ENCODE data around the gene GRM1. TPM values are rescaled to one million over a fixed set of nuclear protein-coding genes. Genes with fewer than 3 reads are reported as not detected.
A peak's percentile ranks its signal among the peaks of the same experiment; 100 is the strongest.

GRM1 gene
- total RNA-seq, 1 donor from 2014 or later: 0.41 TPM

GRCh38 chr6:146027586-146028251 lies 1.1 kb upstream of the GRM1 start:
- Mint-ChIP-seq H3K27ac (no peak overlapping the region), H3K9me3 (ENCODE audit: low read depth) (no peaks in the 10 kb centered on the region), H3K4me3 (ENCODE audit: low read depth) (peak overlapping the region; percentile 59), H3K27me3 (peaks cover 53% of the 10 kb centered on the region), H3K4me1 (ENCODE audit: low read depth) (peaks cover 6% of the 10 kb centered on the region), H3K36me3 (ENCODE audit: insufficient read depth) (no peaks in the 10 kb centered on the region)
- TF ChIP-seq, protein P1, sequence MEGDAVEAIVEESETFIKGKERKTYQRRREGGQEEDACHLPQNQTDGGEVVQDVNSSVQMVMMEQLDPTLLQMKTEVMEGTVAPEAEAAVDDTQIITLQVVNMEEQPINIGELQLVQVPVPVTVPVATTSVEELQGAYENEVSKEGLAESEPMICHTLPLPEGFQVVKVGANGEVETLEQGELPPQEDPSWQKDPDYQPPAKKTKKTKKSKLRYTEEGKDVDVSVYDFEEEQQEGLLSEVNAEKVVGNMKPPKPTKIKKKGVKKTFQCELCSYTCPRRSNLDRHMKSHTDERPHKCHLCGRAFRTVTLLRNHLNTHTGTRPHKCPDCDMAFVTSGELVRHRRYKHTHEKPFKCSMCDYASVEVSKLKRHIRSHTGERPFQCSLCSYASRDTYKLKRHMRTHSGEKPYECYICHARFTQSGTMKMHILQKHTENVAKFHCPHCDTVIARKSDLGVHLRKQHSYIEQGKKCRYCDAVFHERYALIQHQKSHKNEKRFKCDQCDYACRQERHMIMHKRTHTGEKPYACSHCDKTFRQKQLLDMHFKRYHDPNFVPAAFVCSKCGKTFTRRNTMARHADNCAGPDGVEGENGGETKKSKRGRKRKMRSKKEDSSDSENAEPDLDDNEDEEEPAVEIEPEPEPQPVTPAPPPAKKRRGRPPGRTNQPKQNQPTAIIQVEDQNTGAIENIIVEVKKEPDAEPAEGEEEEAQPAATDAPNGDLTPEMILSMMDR (IDR thresholded peaks at IDR 0.05; ENCODE audit: unreplicated experiment): peak; percentile 28
- no peak for DNase-seq (ENCODE audit: low spot score, unreplicated experiment)

- peaks cover 53% of the 10 kb centered on the region for H3K27me3 Mint-ChIP-seq
Observed at GRCh38 chr6:146028252-146028795, 538 bp upstream of the GRM1 start.

DNA sequence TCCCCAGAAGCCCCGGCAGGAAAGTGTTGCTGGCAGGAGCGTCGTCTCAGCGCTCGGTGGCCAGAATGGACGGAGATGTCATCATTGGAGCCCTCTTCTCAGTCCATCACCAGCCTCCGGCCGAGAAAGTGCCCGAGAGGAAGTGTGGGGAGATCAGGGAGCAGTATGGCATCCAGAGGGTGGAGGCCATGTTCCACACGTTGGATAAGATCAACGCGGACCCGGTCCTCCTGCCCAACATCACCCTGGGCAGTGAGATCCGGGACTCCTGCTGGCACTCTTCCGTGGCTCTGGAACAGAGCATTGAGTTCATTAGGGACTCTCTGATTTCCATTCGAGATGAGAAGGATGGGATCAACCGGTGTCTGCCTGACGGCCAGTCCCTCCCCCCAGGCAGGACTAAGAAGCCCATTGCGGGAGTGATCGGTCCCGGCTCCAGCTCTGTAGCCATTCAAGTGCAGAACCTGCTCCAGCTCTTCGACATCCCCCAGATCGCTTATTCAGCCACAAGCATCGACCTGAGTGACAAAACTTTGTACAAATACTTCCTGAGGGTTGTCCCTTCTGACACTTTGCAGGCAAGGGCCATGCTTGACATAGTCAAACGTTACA lies 817 bp downstream of the GRM1 start:
- no peak overlapping the region for H3K4me3 Mint-ChIP-seq (ENCODE audit: low read depth)
- H3K9me3 Mint-ChIP-seq (ENCODE audit: low read depth): no peaks in the 10 kb centered on the region
- no peaks in the 10 kb centered on the region for H3K36me3 Mint-ChIP-seq (ENCODE audit: insufficient read depth)
- H3K27me3 Mint-ChIP-seq: peaks cover 53% of the 10 kb centered on the region
- H3K4me1 Mint-ChIP-seq (ENCODE audit: low read depth): peaks cover 6% of the 10 kb centered on the region
- TF ChIP-seq, protein P1 (IDR thresholded peaks at IDR 0.05; ENCODE audit: unreplicated experiment): no peak
- no peak overlapping the region for H3K27ac Mint-ChIP-seq
- DNase-seq (ENCODE audit: low spot score, unreplicated experiment): no peak

More at GRCh38 chr6:146028252-146028795, 538 bp upstream of the GRM1 start:
- H3K4me1 Mint-ChIP-seq (ENCODE audit: low read depth): peaks cover 6% of the 10 kb centered on the region
- no peaks in the 10 kb centered on the region for H3K9me3 Mint-ChIP-seq (ENCODE audit: low read depth)
- TF ChIP-seq, protein P1 (IDR thresholded peaks at IDR 0.05; ENCODE audit: unreplicated experiment): no peak
- no peak overlapping the region for H3K27ac Mint-ChIP-seq
- no peaks in the 10 kb centered on the region for H3K36me3 Mint-ChIP-seq (ENCODE audit: insufficient read depth)
- peak overlapping the region; percentile 49 for H3K4me3 Mint-ChIP-seq (ENCODE audit: low read depth)
- peak; percentile 79 for DNase-seq (ENCODE audit: low spot score, unreplicated experiment)

DNA sequence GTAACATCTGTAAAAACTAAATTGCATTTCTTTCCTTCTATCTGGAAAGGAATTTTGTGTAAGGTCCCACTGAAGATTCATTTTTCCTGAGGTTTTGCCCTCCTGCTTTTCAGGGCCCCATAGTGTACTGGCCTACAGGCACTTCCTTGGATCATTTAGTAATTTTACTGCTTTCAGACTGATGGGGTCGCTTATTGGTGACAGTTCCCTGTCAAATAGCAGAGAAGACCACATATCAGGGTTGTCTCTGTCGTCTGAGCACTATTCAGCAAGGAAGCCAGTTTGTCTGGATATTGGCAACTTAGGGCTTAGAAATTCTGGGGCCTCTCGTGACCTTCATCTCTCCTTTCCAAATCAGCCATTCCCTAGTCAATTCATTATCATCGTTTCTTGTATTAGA lies 3.5 kb downstream of the GRM1 start:
- Mint-ChIP-seq H3K36me3 (ENCODE audit: insufficient read depth) (no peaks in the 10 kb centered on the region), H3K27me3 (peaks cover 46% of the 10 kb centered on the region), H3K9me3 (ENCODE audit: low read depth) (no peaks in the 10 kb centered on the region), H3K27ac (no peak overlapping the region), H3K4me1 (ENCODE audit: low read depth) (peaks cover 5% of the 10 kb centered on the region), H3K4me3 (ENCODE audit: low read depth) (no peak overlapping the region)
- TF ChIP-seq, protein P1 (IDR thresholded peaks at IDR 0.05; ENCODE audit: unreplicated experiment): no peak
- DNase-seq (ENCODE audit: low spot score, unreplicated experiment): no peak

GRCh38 chr6:146040360-146040759 lies 11.5 kb downstream of the GRM1 start:
- Mint-ChIP-seq H3K36me3 (ENCODE audit: insufficient read depth) (no peaks in the 10 kb centered on the region), H3K27me3 (no peaks in the 10 kb centered on the region), H3K4me1 (ENCODE audit: low read depth) (no peaks in the 10 kb centered on the region), H3K4me3 (ENCODE audit: low read depth) (no peak overlapping the region), H3K9me3 (ENCODE audit: low read depth) (peaks cover 15% of the 10 kb centered on the region), H3K27ac (no peak overlapping the region)
- TF ChIP-seq, protein P1 (IDR thresholded peaks at IDR 0.05; ENCODE audit: unreplicated experiment): no peak
- DNase-seq (ENCODE audit: low spot score, unreplicated experiment): no peak

Measured in progenitor cell of endocrine pancreas (in vitro differentiated cells).